Measurements from ENCODE around the gene EPHA8.

Gene EPHA8

GRCh38 chr1:22537441-22538139 is 25.7 kb upstream of the EPHA8 start:
- peak; percentile 26 for DNase-seq

GRCh38 chr1:22539510-22540118 is 23.7 kb upstream of the EPHA8 start:
- no peak for DNase-seq

- no peak for DNase-seq
Measured at GRCh38 chr1:22540337-22540736, 23.0 kb upstream of the EPHA8 start.

GRCh38 chr1:22542886-22543285 is 20.4 kb upstream of the EPHA8 start:
- DNase-seq, result no peak

GRCh38 chr1:22543679-22544078 is 19.6 kb upstream of the EPHA8 start:
- DNase-seq, result no peak

GRCh38 chr1:22544606-22545005 is 18.7 kb upstream of the EPHA8 start:
- DNase-seq, result no peak

- DNase-seq, result no peak
Measured at GRCh38 chr1:22545141-22545540, 18.1 kb upstream of the EPHA8 start.

- no peak for DNase-seq
Measured at GRCh38 chr1:22547186-22547817, 16.0 kb upstream of the EPHA8 start.

GRCh38 chr1:22547818-22548462 is 15.3 kb upstream of the EPHA8 start:
- DNase-seq, result no peak

GRCh38 chr1:22550021-22550420 is 13.3 kb upstream of the EPHA8 start:
- no peak for DNase-seq

- DNase-seq, result no peak
Measured at GRCh38 chr1:22551591-22551990, 11.7 kb upstream of the EPHA8 start.

- DNase-seq, result no peak
Measured at GRCh38 chr1:22552021-22552420, 11.3 kb upstream of the EPHA8 start.

GRCh38 chr1:22553104-22553880 is 10.0 kb upstream of the EPHA8 start:
- no peak for DNase-seq

GRCh38 chr1:22553991-22554522 is 9.2 kb upstream of the EPHA8 start:
- peak; percentile 26 for DNase-seq

GRCh38 chr1:22555371-22555656 is 8.0 kb upstream of the EPHA8 start:
- DNase-seq, result no peak

GRCh38 chr1:22556391-22557104 is 6.7 kb upstream of the EPHA8 start:
- no peak for DNase-seq

- DNase-seq, result no peak
Measured at GRCh38 chr1:22557341-22557950, 5.8 kb upstream of the EPHA8 start.

- DNase-seq, result no peak
Measured at GRCh38 chr1:22563671-22564602, 648 bp downstream of the EPHA8 start.

GRCh38 chr1:22566161-22566560 is 2.9 kb downstream of the EPHA8 start:
- DNase-seq, result no peak

GRCh38 chr1:22567197-22567596 is 3.9 kb downstream of the EPHA8 start:
- DNase-seq, result no peak

GRCh38 chr1:22567994-22568393 is 4.7 kb downstream of the EPHA8 start:
- DNase-seq, result no peak
